ENCODE results near the gene CHGA.

Gene CHGA, protein sequence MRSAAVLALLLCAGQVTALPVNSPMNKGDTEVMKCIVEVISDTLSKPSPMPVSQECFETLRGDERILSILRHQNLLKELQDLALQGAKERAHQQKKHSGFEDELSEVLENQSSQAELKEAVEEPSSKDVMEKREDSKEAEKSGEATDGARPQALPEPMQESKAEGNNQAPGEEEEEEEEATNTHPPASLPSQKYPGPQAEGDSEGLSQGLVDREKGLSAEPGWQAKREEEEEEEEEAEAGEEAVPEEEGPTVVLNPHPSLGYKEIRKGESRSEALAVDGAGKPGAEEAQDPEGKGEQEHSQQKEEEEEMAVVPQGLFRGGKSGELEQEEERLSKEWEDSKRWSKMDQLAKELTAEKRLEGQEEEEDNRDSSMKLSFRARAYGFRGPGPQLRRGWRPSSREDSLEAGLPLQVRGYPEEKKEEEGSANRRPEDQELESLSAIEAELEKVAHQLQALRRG

DNA sequence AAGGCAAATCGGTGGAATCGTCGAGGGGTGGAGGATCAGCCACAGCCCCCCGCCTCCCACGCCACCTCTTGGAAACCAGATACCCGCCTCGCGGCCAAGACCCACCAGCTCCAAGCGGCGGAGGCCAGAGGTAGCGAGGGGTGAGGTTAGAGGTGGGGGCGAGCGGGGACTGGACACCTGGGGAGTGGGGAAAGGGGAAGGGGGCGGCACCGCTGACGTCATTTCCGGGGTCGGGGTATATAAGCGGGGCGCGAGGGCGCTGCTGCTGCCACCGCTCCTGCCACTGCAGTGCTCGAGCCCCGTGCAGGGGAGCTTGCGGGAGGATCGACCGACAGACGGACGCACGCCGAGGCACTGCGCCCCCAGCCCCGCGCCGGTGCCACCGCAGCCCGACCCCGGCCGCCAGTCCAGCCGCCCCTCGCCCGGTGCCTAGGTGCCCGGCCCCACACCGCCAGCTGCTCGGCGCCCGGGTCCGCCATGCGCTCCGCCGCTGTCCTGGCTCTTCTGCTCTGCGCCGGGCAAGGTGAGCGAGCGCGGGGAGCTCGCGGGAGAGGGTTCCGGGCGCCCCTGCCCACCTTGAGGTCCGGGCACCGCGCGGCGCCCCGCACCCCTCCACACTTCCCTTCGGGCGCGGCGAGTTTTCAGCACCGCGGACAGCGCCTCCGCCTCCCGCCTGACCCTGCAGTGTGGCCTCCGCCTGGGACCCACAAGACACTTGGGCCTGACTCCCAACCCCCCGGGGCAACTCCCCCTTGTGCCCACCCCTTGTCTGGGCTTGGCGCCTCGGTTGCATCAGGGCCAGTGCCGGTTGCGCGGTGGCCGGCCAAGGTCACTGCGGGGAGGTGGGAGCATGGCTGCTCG lies at the start of gene CHGA:
Gene CHGA (plus strand): TSS at position 268 of the 861 bp plus-strand sequence. CDS start 210 bp downstream, at position 478.
- DNase-seq (ENCODE audit: low read depth in 2 of 2) = peak; percentile 14 to 21

DNA sequence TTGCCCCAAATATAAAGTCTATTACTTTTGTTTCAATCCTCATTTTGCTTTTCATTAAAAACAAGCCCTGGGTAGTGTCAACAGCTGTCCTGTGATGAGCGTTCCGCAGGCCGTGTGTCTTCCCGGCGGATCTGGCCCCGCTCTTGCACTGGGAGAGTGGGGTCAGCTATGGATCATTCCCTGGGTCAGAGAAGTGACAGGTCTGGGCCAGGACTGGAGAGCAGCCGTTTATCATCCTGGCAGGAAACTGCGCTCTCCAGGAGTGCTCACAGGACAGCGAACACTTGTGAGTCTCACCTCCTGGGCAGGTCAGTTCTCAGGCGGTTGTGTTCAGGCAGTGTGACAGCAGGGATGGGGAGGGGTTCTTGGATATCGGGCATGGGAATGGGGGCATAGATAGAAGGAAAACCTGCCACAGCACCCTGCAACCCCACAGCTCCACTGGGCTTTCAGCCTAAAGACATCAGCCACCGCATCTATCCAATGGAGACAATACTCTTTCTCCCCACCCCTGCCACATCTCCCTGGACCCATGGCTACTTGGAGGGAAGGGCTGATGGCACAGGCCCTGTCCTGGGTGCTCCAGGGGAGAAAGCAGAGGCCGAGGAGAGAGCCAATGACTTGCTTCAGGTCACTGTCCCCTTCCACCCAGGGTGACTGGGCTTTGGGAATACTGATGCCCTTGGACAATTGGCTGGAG lies 47.8 kb upstream of the CHGA start:
- DNase-seq (ENCODE audit: low read depth in 2 of 2) = no peak

DNA sequence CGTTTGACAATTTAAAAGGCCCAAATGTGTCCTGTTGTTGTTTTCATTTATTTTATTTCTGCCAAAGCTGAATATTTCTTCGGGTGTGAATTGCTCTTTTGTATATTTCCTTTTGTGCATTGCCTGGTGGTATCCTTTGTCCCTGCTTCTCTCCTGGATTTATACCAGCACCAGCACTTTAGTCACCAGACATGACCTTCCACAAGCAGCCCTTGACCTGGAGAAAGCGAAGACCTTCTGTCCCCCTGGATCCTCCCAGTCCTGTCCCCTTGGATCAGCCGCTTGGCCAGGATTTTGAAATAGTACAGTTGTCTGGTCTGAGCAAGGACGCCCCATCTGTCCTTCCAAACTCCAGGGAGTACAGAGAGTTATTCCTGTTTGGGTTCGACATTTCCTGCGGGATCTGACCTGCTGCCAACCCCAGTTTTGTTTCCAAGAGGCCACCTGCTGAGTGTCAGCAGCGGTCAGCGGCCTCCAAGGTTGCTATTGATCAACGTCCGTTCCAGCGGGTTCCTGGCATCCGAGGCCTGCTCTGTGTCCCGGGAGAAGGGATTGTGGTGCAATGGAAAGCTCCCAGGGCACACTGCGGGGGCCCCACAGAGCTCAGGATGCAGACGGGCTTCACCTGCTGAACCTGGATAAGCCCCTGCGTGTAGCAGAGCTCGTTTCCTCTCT lies 45.1 kb upstream of the CHGA start:
- DNase-seq (ENCODE audit: low read depth in 2 of 2) = no peak

DNA sequence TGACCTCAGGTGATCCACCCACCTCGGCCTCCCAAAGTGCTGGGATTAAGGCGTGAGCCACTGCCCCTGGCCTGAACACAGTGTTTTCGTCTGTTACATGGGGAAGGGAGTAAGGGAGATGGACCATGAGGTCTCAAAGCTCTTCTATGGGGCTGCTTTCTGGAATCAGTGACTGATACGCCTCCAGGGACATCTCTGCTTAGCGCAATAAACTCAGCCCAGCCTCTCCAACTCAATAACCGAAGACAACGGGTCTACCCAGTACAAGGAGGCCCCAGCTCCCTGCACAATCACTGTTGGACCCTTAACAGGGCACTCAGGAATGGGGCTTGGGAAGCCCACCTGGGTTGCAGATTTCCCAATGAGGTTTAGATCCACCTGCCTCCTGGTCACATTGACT lies 42.6 kb upstream of the CHGA start:
- no peak for DNase-seq (ENCODE audit: low read depth in 2 of 2)

DNA sequence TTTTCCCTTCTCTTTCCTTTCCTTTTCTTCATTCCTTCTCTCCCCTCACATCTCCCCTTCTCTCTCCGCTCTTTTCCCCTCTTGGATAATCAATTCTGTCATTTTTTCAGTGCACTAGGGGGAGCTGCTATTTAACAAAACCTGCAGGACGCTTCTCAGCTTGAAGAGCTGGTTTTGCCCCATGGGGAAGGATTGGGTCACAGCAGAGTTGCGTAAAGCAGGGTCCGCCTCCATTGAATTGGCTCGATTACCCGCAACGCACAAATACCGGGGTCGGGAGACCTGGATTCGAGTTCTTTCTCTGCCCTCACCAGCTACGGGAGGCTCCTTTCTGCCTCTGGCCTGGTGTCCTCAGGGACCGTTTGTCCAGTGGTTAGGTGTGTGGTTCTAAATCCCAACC lies 42.1 kb upstream of the CHGA start:
- no peak for DNase-seq (ENCODE audit: low read depth in 2 of 2)

DNA sequence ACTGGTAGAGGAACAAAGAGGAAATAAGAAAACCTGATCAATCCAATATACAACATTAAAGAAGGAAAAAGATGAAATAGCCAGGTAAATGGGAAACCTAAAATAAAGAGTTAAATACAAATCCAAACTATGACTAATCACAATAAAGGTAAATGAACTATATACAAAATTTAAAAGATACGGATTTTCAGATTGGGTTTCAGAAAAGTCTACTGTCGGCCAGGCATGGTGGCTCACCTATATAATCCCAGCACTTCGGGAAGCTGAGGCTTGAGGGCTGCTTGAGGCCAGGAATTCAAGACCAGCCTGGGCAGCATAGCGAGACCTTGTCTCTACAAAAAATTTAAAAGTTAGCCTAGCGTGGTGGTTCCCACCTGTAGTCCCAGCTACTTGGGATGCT lies 39.9 kb upstream of the CHGA start:
- DNase-seq (ENCODE audit: low read depth in 2 of 2) = no peak

DNA sequence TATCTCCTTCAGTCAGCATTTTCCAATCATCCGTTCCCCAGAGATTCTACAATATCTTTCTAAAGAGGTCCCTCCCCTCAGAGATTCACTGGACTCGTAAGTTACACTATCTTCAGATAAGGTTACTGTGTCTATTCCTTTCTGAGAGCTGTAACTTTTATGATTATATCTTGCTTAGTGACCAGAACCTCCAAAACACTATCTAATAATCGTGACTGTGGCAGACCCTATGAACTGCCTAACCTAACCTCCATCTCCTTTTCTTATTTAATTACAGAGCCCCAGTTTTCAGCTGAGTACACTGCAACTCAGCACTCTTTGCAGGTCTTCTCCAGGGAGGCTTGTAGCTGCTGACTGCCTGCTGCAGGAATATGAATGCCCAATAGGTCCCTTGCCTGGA lies 38.5 kb upstream of the CHGA start:
- no peak for DNase-seq (ENCODE audit: low read depth in 2 of 2)

DNA sequence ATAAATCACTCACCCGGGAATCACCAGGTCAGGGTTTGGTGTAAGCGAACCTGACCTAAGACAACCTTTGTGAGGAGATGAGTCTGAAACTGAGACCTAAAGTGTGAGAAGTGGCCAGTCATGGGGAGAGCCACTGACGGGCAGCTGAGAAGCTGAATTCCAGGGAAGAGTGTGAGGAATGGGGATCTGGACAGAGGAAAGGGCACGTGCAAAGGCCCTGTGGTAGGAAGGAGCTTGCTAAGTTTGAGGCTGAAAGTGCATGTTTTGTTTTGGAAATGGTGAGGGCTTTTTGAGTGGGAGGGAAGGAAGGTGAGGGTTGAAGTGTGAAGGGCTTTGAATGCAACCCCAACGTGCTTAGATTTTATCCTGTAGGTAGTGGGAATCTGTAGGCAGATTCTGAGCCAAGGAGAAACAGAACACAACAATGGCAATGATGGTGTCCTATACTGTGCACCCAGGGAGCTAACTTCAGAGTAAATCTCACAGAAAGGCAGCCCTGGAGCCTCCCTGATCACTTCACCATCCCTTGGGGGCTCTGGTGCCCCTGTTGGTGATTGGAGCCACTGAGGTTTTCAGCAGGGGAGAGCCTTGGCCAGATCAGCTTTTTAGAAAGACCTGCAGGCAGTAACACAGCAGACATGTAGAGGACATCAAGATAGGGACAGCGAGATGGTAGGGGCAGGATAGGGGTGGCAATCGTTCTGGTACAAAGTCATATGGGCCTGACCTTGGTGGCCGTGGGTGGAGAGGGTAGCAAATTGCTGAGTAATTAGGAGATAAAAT lies 37.5 kb upstream of the CHGA start:
- no peak for DNase-seq (ENCODE audit: low read depth in 2 of 2)

DNA sequence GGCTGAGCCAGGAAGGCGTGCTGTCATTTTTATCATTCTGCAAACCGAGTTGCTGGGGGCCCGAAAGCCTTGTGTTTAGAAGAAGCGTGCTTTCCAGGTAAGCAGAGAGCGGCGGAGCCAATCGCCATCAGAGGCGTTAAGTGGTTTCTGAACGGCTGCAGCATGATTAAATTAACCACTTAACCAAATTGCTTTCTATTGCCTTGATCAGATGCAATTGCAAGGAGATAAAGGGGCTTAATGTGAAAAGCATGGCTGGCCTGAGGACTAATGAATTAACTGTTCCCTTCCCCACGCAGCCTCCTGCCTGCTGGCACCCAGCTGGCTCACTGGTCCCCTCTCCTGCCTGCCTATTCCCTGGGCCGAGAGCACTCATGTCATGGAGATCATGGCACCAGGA lies 36.6 kb upstream of the CHGA start:
- no peak for DNase-seq (ENCODE audit: low read depth in 2 of 2)

DNA sequence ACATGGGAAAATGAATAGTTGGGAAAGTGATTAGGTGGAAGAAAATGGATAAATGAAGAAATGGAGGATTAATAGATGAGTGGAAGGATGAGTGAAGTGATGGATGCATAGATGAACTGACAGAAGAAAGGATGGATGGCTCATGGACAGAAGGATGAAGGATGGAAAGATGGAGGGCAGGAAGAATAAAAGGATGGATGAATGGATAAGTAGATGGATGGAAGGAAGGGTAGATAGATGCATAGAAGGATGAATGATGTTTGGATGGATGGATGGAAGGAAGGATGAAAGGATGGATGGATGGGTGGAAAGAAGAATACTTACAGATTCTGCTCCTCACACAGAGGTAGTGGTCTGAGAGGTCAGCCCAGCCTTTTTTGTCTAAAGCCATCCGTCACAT lies 35.8 kb upstream of the CHGA start:
- DNase-seq (ENCODE audit: low read depth in 2 of 2) = no peak

DNA sequence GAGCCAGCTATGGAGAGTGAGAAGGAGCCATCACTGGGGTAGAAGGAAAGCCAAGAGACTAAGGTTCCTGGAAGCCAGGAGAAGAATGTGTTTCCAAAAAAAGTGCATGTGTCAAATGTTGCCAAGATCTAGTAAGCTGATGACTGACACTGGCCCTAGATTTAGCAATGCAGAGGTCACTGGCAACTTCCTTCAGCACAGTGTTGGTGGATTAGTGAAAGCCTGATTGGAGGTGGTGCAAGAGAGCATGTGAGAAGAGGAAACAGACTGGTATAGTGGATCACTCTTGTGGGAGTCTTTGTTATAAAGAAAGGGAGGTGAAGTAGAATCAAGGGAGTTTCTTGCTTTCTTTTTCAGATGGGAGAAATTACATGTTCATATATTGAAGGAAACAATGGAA lies 34.1 kb upstream of the CHGA start:
- DNase-seq (ENCODE audit: low read depth in 2 of 2) = no peak

DNA sequence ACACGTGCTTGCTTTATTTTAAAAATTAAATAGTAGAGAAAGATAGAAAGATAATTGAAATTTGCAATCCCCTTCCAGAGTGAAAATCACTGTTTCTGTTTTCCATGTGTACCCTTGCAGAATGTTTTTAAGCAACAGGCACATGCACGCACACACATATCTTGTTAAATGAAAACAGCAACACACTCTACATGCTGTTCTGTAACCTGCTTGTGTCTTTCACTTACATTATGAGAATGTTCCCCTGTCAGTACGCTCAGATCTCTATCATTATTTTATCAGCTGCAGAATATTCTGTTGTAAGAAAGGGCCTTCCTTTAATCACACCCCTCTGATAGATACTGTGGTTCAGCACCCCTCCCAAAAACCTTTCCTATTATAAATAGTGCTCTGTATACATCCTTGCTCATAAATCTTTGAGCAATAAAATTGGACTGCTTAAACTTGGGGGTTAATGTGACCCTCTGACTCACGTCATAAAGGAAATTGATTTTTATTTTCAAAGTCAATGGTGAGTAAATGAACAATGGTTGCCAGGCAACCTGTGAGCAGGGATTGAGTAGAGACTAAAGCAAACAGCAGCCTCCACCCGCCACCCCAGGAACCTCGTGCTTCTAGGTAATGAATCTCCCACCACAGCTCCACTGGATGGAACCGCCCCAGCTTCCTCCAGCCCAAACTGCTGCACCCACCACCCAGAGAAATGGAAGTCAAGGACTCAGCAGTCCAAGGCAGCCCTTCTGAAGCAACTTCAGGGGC lies 31.9 kb upstream of the CHGA start:
- no peak for DNase-seq (ENCODE audit: low read depth in 2 of 2)

DNA sequence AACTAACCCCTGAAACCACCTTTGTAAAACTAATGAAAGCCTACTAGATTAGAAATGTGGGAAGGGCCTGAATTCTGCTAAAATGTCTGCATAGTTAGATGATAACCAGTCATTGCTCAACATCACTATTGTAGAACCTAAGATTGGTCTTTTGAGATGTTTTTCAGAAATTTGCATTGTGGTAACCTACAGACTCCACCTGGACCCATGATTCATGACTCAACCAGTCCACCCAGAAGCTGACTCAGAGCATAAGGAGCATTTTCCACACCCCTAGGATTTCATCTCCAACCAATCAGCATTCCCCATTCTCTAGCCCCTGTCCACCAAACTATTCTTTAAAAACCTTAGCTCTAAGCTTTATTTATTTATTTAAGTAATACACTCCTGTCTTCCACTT lies 30.4 kb upstream of the CHGA start:
- no peak for DNase-seq (ENCODE audit: low read depth in 2 of 2)

DNA sequence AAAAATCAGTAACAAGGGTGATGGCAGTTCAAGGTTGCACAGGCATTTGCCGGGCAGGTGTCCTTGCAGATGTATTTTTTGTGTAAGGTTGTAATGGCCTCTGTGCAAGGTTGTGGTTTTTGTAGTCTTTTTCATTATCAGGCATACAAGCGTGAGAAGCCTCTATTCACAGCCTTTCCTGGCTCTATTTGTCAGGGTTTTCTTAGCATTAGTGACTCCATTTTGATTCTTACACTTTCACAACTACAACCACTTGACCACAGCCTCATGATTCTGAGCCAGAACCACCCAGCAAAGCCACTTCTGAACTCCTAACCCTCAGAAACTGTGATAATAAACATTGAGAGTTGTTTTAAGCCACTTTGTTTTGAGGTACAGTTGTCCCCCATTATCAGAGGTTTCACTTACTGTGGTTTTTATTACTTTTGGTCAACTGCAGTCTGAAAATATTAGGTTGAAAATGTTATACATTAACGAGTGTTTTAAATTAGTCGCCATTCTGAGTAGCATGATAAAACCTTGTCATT lies 27.5 kb upstream of the CHGA start:
- no peak for DNase-seq (ENCODE audit: low read depth in 2 of 2)

DNA sequence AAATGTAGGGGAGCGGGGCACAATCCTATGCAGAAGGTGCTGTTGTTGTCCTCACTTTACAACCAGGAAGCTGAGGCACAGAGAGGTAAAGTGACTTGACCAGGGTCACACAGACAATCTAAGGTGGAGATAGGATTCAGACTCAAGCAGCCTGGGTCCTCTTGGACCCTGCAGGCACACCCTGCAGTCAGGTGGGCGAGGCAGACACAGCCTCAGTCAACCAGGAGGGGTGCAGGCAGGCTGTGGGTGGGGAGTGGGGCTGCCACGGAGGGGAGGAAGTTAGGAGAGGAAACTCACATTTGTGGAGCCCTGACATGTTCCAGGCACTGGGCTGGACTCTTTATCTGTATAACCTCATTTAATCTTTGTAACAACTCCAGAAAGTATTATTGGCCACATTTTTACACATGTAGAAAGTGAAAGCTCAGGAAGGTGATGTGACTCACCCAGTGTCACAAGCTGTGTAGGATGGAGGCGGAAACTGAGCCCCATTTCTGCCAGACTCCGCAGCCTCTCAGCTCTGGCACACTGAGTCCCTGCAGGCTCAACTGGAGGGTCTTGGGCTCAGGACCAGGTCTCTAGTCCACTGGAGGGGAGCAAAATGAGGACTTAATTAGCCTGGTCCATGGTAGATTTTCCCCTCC lies 24.9 kb upstream of the CHGA start:
- DNase-seq (ENCODE audit: low read depth in 2 of 2) = no peak

DNA sequence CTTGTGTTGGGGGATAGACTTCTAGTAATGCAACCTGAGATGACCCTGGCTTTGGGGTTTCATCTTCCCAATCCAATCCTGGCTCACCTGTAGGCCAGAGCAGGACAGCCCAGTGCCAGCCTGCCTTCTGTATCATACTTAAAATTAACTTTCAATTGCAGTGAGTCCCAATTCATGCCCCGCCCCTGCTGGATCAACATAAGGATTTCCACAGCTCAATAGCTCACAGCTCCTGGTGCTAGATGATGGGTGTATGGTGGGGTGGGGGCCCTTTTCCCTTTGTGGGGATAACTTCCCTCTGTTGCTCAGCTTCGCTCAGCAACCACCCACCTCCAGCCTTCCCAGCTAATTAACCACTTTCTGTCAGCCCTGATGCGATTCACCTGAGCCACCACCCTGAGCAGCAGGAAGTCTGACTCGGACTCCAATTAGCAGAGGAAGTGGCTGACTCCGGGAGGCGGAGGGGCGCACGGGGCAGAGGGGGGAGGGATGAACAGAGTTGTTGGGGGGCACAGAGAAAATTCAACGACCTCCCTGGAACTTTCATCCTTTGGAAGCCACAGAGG lies 24.3 kb upstream of the CHGA start:
- DNase-seq (ENCODE audit: low read depth in 2 of 2) = no peak

DNA sequence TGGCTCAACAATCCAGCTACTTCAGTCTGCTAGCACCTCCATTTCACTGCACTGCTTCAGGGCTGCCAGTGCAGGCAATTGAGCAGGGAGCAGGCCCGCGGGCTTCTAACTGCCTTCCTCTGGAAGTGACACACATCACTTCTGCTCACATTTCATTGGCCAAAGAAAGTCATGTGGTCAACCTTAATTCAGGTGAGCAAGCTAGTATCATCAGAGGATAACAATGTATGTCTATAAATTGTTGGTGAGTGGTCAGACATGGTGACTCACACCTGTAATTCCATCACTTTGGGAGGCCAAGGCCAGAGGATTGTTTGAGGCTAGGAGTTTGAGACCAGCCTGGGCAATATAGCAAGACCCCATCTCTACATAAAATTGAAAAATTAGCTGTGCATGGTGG lies 22.3 kb upstream of the CHGA start:
- no peak for DNase-seq (ENCODE audit: low read depth in 2 of 2)

DNA sequence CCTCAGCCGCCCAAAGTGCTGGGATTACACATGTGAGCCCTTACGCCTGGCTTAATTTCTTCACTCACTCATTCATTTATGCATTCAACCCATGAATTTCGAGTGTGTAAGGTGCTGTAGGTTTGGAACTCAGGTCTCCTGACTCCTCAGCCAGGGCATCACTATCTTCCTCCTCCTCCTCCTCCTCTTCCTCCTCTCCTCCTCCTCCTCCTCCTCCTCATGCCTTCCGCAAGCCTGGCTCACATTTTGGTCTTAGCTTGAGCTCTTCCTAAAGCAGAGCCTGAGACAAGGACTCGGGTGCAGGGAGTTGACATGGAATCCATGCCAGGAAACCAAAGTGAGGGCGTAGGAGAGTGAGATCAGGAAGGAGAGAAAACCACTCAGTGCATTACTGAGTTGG lies 20.8 kb upstream of the CHGA start:
- no peak for DNase-seq (ENCODE audit: low read depth in 2 of 2)

DNA sequence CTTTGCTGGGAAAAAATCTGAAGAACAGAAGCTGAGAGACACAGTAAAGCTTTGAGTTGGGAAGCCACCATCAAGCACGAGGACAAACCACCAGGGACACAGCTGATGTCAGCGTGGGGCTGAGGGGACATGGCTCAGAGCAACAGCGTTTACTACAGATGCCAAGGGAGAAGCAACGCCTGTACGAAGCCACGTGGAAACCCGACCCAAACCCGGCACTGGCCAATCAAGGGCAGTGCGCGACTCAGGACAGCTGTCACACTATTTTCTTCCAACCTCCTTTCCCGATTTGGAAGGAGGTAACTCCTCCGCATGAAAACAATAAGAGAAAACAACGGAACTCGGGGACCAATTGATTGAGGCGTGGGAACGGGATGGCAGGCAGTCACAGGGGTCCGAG lies 20.2 kb upstream of the CHGA start:
- DNase-seq (ENCODE audit: low read depth in 2 of 2) = no peak

Measured in stimulated activated CD8-positive, alpha-beta memory T cell treated with anti-CD3 and anti-CD28 coated beads, Interleukin-7, amount 100 ng/mL, for 1 hour (primary cell).